GM23248 (cell line): Measurements from ENCODE around the gene CASP3. TPM values are rescaled to one million over a fixed set of nuclear protein-coding genes. Genes with fewer than 3 reads are reported as not detected.
A peak's percentile ranks its signal among the peaks of the same experiment; 100 is the strongest.

Source experiments
- DNase-seq: peaks from one replicate; pipeline ENCODE4 v3.0.0-alpha.2; 2015
- H2AFZ ChIP-seq: fragments of 200-600 bp; sonication (generic); 2 replicates; pipeline ENCODE4 v1.6.1; 2016; ENCODE audit warnings: antibody characterized with exemption
- H3F3A ChIP-seq: fragments of 200-600 bp; sonication (generic); 2 replicates; pipeline ENCODE4 v1.6.1; 2016; ENCODE audit warnings: mild to moderate bottlenecking, antibody characterized with exemption, mixed run types; ENCODE audit not compliant: insufficient read depth
- H3K27ac ChIP-seq: fragments of 200-600 bp; sonication (generic); 2 replicates; pipeline ENCODE4 v1.5.1; 2016; ENCODE audit warnings: mild to moderate bottlenecking
- H3K27me3 ChIP-seq: fragments of 200-600 bp; sonication (generic); replicated peaks from 2 replicates; pipeline ENCODE4 v1.6.1; 2016; ENCODE audit warnings: mild to moderate bottlenecking; ENCODE audit not compliant: insufficient read depth
- H3K36me3 ChIP-seq: fragments of 200-600 bp; sonication (generic); 2 replicates; pipeline ENCODE4 v1.6.1; 2016; ENCODE audit warnings: low read depth, mild to moderate bottlenecking
- H3K4me1 ChIP-seq: fragments of 200-600 bp; sonication (generic); 2 replicates; pipeline ENCODE4 v1.6.1; 2016; ENCODE audit warnings: mild to moderate bottlenecking; ENCODE audit not compliant: insufficient read depth
- H3K4me2 ChIP-seq: fragments of 200-600 bp; sonication (generic); one replicate; pipeline ENCODE4 v1.6.1; 2016; ENCODE audit warnings: mild to moderate bottlenecking; ENCODE audit not compliant: unreplicated experiment
- H3K4me3 ChIP-seq: fragments of 200-600 bp; sonication (generic); 2 replicates; pipeline ENCODE4 v1.5.1; 2016; ENCODE audit warnings: mild to moderate bottlenecking
- H3K79me2 ChIP-seq: fragments of 200-600 bp; sonication (generic); 2 replicates; pipeline ENCODE4 v1.6.1; 2016; ENCODE audit warnings: mild to moderate bottlenecking; ENCODE audit not compliant: insufficient read depth
- H3K9ac ChIP-seq: fragments of 200-600 bp; sonication (generic); 2 replicates; pipeline ENCODE4 v1.6.1; 2016; ENCODE audit warnings: mild to moderate bottlenecking
- H3K9me2 ChIP-seq: fragments of 200-600 bp; sonication (generic); 2 replicates; pipeline ENCODE4 v1.6.1; 2016; ENCODE audit warnings: mixed run types, mild to moderate bottlenecking, moderate library complexity; ENCODE audit not compliant: insufficient read depth
- H3K9me3 ChIP-seq: fragments of 200-600 bp; sonication (generic); one replicate; pipeline ENCODE4 v1.6.1; 2017; ENCODE audit warnings: low read depth
- H4K20me1 ChIP-seq: fragments of 200-600 bp; sonication (generic); 2 replicates; pipeline ENCODE4 v1.6.0; 2016; ENCODE audit not compliant: insufficient read depth
- EZH2 ChIP-seq: fragments of 200-600 bp; sonication (generic); IDR thresholded peaks from 2 replicates; pipeline ENCODE4 v1.6.1; 2018; ENCODE audit warnings: antibody characterized with exemption, mild to moderate bottlenecking; ENCODE audit not compliant: insufficient read depth, poor library complexity, severe bottlenecking
- EZH2phosphoT487 ChIP-seq: fragments of 200-600 bp; sonication (generic); IDR thresholded peaks from 2 replicates; pipeline ENCODE4 v1.6.1; 2018; ENCODE audit warnings: antibody characterized with exemption, moderate library complexity, mild to moderate bottlenecking, low read depth; ENCODE audit not compliant: insufficient read depth
- WGBS, 2 experiments: methylation state at CpG; one replicate each; pipeline ENCODE4 v1.1.6; 2015 to 2017; ENCODE audit warnings: low lambda C conversion rate in 2 of 2, low coverage in 1 of 2; ENCODE audit errors: missing lambda C conversion rate in 2 of 2; 5-methylcytosine and 5-hydroxymethylcytosine counted together
- in situ Hi-C: fragments of 300-500 bp; cut with MboI; formaldehyde crosslinking; loops from 2 replicates; pipeline ENCODE4 v1.15.0; 2020
- polyA plus RNA-seq: library from polyadenylated mRNA; unstranded; fragments of >200 nt; fragmentation: Nextera tagmentation; extraction: Ambion mirVana; gene quantifications from 2 replicates; pipeline ENCODE4 v1.2.1, GENCODE V29; 2016
- total RNA-seq: library from RNA; depleted of rRNA; stranded (reverse); fragments of >200 nt; shearing (Covaris generic); gene quantifications from 2 replicates; pipeline ENCODE4 v1.2.3, GENCODE V29; 2014

CASP3 gene
- total and polyA plus RNA-seq, 2 experiments from 2014 or later = 50.7 to 53.4 TPM

GRCh38 chr4:184645904-184646610 lies 3.2 kb downstream of the CASP3 start:
- no peaks in the 10 kb centered on the region for H3K9me2 ChIP-seq
- H4K20me1 ChIP-seq = no peaks in the 10 kb centered on the region
- H3K27ac ChIP-seq = no peak overlapping the region
- peaks cover 10% of the 10 kb centered on the region for H3F3A ChIP-seq
- no peak overlapping the region for H3K9ac ChIP-seq
- peaks cover 89% of the 10 kb centered on the region for H3K79me2 ChIP-seq
- H3K4me3 ChIP-seq = no peak overlapping the region
- TF ChIP-seq EZH2phosphoT487 (no peak), EZH2 (no peak)
- no peaks in the 10 kb centered on the region for H3K27me3 ChIP-seq
- H3K9me3 ChIP-seq = no peaks in the 10 kb centered on the region
- no peak overlapping the region for H2AFZ ChIP-seq
- WGBS, 2 experiments = 68% methylated on average over 6 of the region's 6 CpGs
- H3K4me2 ChIP-seq = no peak overlapping the region
- no peak for DNase-seq
- in situ Hi-C loops = no loop called here
- H3K4me1 ChIP-seq = peaks cover 32% of the 10 kb centered on the region
- peaks cover 8% of the 10 kb centered on the region; the same call in 1 of the 2 replicates for H3K36me3 ChIP-seq

DNA sequence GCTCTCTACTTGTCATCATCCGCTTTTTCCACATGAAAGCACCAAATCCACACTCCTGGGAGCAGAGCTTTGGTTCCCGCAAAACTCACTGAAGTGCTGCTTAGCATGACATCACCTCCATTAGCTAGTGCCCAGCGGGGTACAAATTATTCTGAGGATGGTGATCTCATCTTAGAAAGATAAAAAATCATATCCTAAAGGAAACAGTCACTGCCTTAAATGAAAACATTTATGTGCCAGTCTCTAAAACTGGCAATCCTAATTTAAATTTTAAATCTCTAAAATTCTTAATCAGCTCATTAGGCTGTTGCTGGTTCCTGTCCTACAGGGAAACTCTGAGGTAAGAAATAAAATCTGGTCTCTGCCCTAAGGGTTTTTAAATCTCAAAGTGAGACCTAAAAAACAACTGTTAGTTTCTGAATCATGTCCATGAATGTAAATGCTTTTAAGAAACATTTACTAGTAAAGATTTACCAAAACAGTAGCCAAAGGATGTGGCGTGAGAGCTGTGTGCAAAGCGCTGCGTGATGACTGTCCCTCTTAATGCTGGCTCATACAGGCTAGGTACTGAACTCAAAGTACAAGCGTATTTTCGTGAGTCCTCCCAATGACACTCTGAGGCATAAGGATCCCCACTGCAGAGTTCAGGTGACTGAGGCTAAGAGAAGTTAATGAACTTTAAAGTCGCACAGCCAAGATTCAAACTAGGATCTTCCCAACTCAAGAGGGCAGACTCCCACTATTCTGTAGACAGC lies 4.5 kb downstream of the CASP3 start:
- in situ Hi-C loops = no loop called here
- Histone ChIP-seq H3K9me3 (no peaks in the 10 kb centered on the region), H2AFZ (no peak overlapping the region), H3F3A (peaks cover 10% of the 10 kb centered on the region), H3K27me3 (no peaks in the 10 kb centered on the region), H4K20me1 (no peaks in the 10 kb centered on the region), H3K4me3 (no peak overlapping the region), H3K9me2 (no peaks in the 10 kb centered on the region), H3K4me1 (peaks cover 25% of the 10 kb centered on the region), H3K79me2 (peaks cover 90% of the 10 kb centered on the region), H3K9ac (0 out of 2 replicates have a peak overlapping the region, but pooled peaks have one; percentile 19), H3K36me3 (peaks cover 8% of the 10 kb centered on the region; the same call in 1 of the 2 replicates), H3K4me2 (no peak overlapping the region), H3K27ac (no peak overlapping the region; the same call in 1 of the 2 replicates)
- TF ChIP-seq EZH2phosphoT487 (no peak), EZH2 (no peak)
- peak; percentile 53 for DNase-seq
- 86 to 87% methylated on average over 9 of the region's 9 CpGs for WGBS, 2 experiments

DNA sequence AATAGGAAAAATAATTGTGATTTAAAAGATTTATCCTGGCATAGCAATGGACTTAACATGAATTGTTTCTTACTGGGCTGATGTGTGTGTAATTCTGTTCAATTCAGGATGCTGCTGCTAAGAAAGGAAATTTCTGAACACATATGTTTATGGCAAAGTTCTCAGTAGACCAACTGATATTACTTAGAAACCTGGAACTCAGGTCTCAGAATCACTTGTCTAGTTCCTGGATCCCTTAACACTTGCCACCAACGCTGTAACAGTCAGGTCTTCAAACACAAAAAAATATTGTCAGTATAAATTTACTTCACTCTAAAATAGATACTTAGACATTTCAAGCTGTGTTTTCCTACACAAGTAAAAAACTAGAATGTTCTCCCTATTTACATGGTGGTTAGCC lies 5.5 kb downstream of the CASP3 start:
- Histone ChIP-seq H3K79me2 (peaks cover 99% of the 10 kb centered on the region), H3K4me1 (peaks cover 25% of the 10 kb centered on the region), H3F3A (peaks cover 10% of the 10 kb centered on the region), H3K9me2 (no peaks in the 10 kb centered on the region), H3K9me3 (no peaks in the 10 kb centered on the region), H3K4me3 (no peak overlapping the region), H3K36me3 (peaks cover 8% of the 10 kb centered on the region; the same call in 1 of the 2 replicates), H4K20me1 (no peaks in the 10 kb centered on the region), H3K9ac (no peak overlapping the region), H2AFZ (no peak overlapping the region), H3K4me2 (no peak overlapping the region), H3K27ac (no peak overlapping the region), H3K27me3 (no peaks in the 10 kb centered on the region)
- TF ChIP-seq EZH2phosphoT487 (no peak), EZH2 (no peak)
- DNase-seq = no peak
- in situ Hi-C loops = no loop called here
- WGBS, 2 experiments = 58 to 64% methylated on average over 1 of the region's 1 CpG

DNA sequence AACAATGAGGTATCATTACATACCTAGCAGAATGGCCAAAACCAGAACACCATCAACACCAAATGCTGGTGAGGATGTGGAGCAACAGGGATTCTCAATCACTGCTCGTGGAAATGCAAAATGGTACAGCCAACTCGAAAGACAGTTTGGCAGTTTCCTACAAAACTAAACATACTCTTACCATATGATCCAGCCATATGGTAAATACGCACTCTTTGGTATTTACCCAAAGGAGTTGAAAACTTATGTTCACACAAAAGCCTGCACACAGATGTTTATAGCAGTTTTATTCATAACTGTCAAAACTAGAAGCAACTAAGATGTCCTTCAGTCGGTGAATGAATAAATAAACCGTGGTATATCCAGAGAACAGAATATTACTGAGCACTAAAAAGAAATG lies 7.8 kb downstream of the CASP3 start:
- Histone ChIP-seq H3K9ac (no peak overlapping the region), H3K36me3 (peaks cover 24% of the 10 kb centered on the region), H3K4me1 (peaks cover 10% of the 10 kb centered on the region; the same call in 1 of the 2 replicates), H3K4me3 (no peak overlapping the region), H3F3A (no peaks in the 10 kb centered on the region), H2AFZ (no peak overlapping the region), H3K9me3 (no peaks in the 10 kb centered on the region), H3K27ac (no peak overlapping the region), H3K79me2 (peaks cover 100% of the 10 kb centered on the region), H4K20me1 (no peaks in the 10 kb centered on the region), H3K27me3 (no peaks in the 10 kb centered on the region), H3K4me2 (no peak overlapping the region), H3K9me2 (no peaks in the 10 kb centered on the region)
- in situ Hi-C loops = no loop called here
- TF ChIP-seq EZH2phosphoT487 = no peak
- no peak for TF ChIP-seq EZH2
- no peak for DNase-seq
- WGBS, 2 experiments = 90 to 91% methylated on average over 5 of the region's 5 CpGs
